GM21528 (cell line): Measurements from ENCODE around the gene SLC9C1.

ENCODE experiments used
- ATAC-seq: cut with Tn5 transposase; IDR thresholded peaks from one replicate; pipeline ENCODE4 v1.9.1; 2021; ENCODE audit warnings: mild to moderate bottlenecking, moderate library complexity; ENCODE audit not compliant: unreplicated experiment, low FRiP score

SLC9C1 gene

DNA sequence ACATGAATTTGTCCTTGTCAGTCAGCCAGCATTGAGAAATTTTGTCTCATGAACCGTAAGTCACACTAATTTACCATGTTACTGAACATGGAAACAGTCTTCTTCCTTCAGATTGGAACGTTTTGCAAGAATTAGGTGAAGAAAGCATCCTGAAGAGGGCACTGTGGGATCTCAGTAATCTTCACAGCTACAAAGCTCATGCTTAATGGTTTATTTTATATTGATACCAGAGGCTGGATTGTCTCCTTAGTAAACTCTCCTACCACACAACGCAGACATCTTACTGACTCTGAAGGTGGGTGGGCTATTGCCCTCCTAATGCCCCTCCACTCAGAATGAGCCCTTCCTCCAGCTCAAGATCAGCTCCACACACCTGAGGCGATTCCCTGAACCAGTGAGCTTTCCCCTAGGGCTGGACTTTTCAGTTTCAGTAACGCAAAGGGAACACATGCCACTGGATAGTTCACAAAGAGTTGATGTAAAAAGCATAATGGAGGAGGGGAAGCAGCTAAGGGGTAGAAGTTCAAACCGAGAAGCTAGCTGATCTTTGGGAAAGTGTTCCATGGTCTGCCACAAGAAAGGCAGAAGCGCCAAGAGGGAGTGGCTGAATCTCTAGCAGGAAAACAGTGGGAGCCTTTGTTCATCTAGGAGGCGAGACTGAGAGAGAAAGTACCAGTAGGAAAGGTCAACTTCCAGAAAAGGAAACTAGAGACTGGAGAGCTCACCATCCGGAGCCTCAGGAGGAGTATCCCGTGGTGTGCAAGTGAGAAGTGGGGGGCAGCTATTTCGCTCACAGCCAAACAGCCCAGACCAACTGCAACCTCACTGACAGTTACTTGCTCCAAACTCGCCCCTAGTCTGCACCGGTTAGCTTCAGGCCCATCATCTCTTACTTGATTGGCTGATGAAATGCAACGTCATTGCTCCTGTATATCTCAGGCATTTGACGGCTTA, at the start of gene SLC9C1:
Gene SLC9C1, minus strand, starts transcription at position 849 of the 954 bp plus-strand sequence. CDS start 7,425 bp downstream, outside the sequence.
- peak; percentile 43 for ATAC-seq

DNA sequence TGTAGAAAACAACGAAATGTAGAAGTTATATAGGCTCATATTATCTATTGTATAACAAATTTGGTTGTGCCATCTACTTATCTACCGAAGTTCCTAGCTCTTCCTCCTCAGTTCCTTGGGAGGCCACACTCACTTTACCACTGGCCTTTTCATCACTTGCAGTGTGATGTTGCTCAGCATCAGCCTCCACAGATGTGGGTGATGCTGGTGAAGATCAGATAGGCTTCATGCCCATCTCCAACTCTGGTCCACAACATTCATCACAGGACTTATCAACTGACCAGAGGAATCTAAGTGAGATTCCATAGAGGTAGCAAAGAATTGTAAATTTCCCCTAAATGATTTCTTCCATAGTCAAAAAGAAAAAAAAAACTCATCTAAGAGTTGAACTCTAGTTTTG, 47.4 kb upstream of the SLC9C1 start:
- ATAC-seq: no peak

DNA sequence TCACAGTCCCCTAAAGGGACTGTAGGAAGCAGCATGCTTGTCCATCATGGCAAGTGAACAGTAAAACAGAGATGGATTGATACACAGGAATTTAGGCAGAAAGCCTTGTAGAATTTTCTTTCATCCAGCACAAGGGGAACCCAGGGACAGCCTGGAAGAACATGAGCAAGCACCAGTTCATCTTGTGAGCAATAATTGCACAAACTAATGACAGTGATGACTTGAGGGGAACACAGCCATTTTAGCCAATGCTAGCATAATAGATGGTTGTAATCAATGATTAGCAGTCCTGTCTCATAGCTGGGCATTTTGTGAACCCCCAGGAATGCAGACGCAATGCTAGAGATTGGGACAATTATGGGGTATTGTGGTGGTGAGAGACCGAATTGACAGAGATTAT, 45.6 kb upstream of the SLC9C1 start:
- ATAC-seq: no peak

DNA sequence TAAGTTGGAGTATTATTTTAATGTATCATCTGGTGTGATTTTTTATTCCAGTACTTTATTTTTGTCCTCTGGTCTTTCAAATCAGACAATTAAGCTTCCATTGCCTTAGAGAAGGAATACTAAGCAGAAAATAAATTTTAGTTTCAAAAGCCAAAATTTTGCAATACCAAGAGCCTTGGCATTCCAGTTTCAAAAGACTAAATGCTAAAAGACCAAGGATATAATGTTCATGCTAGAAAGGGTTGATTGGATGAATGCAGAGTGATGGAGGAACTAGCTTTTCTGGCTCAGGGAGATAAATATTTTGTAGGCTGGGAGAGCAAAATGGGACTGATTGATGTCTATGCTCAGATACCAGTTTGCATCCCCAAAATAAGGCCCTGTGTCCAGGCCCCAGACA, 45.1 kb upstream of the SLC9C1 start:
- ATAC-seq: no peak

DNA sequence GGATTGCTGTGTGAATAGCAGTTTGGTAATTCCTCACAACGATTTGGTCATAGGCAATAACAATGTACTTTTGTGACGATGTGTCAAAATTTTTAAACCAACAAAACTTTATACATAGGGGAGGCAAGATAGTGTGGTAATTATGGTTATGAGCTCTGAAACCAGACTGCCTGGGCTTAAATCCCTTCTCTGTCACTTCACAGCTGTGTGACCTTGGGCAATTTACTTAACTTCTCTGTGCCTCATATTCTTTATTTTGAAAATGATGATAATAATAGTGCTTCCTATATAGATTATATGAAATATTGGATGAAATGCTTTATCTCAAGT, 44.7 kb upstream of the SLC9C1 start:
- ATAC-seq: no peak

DNA sequence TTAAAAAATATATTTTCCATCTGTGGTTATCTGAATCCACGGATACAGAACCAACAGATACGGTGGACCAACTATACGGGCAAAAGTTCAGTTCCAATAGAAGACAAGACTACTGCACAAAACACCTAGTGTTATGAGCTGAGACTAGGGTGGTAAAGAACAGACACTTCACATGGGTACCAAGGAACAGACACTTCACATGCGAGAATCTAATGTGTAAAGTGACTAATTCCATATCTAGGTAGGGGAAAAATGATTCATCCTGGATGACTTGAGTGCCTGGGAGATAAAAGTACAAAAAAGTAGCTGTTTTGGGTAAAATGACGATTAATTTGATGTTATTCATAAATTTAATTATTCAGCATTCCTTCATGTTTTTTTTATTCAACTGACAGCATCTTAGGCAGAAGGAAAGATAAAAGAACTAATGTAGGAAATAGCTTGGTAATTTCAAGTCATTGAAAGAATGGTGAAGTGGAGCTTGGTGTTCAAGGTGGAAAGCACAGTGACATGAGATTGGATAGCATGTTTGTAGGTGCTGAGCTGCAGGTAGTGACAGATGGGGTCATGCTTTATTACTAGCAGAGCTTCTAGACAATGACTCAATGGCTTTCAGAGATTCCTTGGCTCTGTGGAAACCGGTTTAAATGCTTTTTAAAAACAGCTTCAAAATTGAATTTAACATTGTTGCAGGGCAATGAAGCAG, 44.2 kb upstream of the SLC9C1 start:
- ATAC-seq: no peak

DNA sequence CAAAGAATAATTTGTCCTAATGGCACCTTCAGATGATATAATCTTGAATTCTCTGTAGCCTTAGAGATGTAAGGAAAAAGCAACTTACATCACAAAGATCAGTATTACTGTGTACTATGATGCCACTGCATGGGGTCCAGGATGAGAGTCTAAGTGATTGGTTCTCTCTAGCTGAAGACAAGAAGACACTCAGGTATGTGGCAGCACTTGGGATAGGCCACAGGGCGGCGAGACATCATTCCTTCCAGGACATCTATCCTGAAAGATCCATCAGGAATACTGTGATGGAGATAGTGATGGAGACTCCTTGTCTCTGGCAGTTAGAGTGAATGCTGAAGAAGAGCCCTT, 41.4 kb upstream of the SLC9C1 start:
- no peak for ATAC-seq

DNA sequence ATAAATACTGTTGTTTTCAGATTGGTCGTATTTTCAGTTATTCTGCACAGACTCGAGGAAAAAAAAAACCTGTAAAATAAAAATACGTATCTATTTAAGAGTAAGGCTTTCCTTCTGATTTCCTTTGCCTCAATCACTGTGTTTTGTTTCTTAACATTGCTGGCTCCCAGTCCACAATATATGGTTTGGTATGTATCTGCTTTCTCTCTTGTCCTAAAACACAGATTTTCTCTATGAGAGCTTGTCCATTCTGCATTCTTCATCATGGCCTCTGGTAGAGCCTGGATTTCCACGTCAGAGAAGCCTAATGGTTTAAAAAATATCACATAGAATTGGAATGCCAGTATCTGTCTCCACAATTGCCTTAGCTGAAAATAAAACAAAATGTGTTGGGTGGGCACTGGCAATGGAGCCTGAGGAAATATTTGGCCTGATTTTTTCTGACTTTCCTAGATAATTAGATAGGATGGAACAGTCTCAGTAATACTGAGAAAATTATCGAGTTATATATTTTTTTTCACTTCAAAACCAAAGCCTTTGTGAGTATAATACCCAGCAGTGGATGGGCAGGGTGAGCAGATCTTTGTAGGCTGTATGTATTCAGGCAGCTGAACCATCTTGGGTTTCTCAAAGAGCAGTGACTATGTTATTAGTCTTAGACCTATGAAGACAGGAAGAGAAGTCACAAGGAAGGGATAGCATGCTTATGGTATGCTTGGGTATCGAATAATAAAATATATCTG, 40.8 kb upstream of the SLC9C1 start:
- ATAC-seq: no peak

DNA sequence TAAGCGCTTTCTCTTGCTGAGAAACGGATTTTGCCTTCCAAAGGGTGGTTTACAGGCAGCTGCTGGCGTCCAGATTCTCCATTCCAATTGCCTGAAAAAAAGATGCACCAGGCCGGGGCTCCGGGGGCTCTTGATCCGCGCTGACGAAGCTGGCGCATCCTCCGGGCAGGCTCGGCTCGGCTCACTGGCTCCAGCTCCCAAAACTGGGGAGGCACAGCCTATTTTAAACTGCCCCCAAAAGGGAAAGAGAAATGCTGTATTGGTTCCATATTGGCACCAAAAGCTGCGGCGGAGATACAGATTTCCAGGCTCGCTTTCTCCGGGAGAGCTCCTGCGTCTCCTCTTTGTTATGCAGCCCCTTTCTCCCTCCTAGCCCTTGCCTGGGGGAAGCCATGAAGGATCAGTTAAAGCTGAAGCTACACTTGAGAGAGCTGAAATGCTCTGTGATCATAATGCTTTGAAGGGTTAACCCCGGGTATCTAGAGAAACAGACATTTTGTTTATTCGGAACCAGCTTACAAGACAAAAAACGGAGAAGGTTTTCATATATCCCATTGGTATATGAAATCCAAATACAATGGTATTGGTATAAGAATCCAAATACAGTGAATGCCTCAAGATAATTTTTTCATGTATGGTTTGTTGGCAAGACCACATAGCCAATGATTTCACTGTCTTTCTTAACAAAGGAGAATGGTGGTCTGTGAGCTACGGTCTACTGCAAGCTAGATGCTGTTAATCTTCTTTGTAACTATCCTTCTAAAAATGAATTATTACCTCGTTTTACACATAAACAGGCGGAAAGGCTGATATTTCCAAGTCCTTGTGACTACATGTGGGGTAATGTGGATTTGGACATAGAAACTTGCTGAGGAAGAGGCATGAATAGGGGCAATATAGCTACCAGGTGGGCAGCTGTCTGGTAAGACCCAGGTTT, 39.6 kb upstream of the SLC9C1 start:
- ATAC-seq: peak; percentile 58

DNA sequence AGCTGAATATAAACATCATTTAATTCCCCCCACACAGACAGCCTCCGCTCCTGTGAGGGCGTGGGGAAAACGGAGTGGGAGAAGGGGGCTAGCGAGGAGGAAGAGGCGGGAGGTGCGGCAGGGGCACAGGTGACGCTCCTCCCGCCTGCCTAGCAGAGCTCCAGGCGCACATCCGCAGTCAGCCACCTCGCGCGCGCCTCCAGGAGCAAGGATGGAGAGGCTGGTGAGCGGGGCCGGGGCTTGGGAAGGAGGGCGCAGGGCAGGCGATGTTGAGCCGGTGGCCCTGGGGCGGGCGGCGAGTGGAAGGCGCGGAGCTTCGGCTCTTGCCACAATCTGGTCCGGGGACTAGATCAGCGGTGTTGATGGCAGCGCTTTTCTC, 39.0 kb upstream of the SLC9C1 start, which contains the start of gene CD200:
Gene CD200, plus strand, starts transcription at position 155 of the 379 bp plus-strand sequence. Its CDS starts 57 bp downstream, at position 212.
- ATAC-seq: peak; percentile 71

DNA sequence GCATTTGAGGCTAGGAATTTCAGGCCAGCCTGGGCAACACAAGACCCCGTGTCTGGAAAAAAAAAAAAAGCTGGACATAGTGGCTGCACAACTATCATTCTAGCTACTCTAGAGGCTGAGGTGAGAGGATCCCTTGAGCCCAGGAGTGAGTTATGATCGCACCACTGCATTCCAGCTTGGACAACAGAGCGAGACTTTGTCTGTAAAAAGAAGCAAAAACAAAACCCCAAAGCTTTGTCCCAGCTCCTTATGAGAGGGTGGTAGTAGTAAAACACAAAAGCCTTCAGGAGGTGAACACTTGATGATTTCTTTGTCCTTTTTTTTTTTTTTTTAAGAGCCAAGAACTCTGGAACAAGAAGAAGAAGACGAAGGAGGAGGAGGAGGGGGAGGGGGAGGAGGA, 37.8 kb upstream of the SLC9C1 start:
- ATAC-seq: no peak

DNA sequence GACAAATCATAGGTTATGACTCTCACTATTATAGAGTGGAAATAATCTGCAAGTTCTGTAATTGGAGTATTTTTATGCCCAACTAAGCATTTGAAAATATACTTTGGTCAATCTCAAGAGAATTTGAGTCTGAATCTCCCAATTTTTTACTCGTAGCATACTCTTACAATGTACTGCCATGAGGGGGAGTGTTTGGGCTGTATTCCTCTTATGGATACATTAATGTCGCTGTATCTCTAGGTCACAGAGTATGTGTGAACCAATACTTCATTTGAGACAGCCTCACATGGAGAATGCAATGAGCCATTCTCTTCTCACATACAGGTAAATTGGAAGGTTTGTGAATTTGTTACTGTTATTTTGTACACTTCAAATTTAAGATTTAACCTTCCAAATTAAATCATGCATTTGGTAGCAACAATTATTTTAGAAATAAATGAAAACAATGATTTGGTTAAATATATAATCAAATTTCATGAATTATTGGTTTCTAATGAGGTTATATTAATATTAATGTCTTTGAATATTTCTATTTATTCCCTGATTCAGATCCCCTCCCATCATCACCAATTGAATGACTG, 33.4 kb upstream of the SLC9C1 start:
- peak; percentile 84 for ATAC-seq

DNA sequence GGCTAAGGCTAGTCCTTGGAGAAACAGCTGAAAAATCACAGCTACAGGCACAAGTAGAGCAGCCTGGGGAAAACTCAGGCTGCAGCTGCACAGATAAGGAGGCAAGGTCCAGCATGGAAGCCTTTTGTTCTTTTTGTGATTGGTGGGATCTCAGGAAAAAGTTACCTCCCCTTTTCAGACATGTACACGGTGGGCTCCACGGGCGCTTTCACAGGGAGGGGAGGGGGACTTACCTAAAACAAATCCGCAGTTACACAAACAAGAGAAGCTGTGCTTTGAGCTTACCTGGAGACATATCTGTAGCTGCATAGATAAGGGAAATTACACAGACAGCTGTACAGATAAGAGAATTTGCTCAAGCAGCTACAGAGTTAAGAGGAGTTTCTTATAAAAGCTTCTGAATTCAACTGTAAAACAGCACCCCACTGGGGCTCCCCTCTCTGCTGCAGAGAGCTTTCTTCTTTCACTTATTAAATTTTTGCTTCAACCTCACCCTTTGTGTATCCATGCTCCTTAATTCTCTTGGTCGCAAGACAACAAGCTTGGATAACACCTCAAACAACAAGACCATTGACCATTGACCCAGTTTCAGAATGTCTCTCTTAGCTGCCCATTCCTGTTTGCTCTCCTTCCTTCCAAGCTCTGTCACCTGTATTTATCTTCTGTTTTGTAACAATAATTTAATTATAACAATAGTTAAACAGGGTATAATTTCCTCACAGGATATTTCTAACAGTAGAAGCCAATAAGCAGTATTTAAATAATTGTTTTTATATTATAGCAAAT, 28.0 kb upstream of the SLC9C1 start:
- ATAC-seq: no peak

DNA sequence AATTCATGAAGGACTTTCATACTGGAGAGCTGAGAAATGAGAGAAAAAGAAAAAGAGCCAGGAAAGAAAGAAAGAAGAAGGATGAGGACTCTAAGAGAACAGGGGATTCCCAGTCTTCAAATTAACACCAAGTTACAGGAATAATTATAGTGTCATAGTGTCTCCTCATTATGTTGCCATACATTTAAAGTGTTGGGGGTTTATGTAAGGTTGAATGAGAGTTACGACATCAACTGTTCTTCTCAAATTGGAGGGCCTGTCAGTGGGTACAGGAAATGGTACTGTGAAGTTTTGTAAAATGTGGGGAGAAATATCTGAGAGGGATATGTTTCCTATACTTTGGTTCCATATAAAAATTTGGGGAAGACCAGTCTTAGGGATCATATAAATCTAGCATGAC, 26.7 kb upstream of the SLC9C1 start:
- no peak for ATAC-seq

DNA sequence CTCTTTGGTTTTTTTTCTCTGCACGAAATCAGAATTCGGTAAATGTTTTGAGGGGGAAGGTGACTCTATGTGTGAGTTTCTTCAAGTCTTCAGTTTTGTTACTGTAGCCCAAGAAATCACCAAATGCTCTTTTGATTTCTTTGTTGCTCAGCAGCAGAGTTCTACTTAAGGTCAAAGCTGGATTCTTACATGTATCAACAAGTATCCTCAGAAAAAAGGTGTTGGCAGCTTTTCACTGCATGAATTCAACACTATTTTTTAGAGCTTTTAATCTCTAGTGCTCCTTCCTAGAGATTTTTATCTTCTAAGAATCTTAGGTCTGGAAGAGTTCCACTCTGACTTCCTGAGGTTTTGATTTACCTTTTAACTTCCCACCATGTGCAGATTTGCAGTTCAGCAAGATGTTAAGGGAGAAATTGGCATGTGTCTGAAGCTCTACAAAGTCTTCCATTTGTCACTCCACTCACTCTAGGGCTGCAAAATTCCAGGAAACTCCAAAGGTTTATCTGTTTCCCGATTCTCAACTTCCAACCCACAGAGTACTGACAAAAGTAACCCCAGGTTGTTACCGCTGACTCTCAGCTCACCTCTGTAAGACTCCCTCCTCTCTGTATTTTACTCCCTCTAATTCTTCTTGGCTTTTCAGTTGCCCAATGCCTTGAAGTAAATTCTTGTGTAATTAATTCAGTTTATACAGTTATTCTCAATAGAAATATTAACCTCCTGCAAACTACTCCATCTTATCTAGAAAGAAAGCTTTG, 25.7 kb upstream of the SLC9C1 start:
- ATAC-seq: no peak

DNA sequence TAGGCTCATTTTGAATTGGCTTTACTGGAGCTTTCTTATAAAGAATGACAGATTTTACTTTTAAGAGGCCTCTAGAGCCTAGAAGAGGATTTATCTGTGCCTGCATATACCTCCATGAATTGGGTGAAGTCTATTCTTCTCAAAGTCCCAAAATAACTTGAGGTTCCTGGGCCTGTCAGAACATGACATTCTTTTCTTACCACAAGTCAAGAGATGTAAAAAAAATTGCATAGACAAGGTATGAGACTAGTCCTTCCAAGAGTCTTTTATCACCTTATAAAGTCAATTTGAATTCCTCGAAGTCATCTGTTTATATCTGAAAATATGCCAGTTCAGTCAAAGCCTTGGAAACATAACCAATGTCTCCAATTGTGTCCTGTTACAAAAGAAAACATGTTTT, 21.8 kb upstream of the SLC9C1 start:
- no peak for ATAC-seq

DNA sequence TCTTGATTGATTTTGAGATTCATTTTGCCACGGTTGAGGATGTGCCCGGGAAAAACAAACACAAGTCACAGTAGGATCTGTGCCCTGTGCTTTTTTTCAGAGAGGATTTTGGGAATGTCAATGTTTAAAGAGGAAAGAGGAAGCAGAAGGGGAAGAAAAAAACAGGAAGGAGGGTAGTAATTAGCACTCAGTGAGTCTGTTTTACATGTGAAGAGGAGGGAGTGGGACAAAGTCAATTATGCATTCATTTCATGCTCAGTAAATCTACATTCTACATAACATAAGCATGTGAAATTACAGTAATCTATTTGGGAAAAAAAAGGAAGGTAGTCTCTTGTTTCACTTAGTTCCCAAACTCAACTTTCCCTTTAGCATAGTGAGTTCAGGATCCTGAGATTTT, 20.6 kb upstream of the SLC9C1 start:
- ATAC-seq: no peak
